Activated B cell treated with CpG ODN at 0.5 μM for 24 hours (primary cell): ENCODE data around the gene ENOX1. TPM values are rescaled to one million over a fixed set of nuclear protein-coding genes. Genes with fewer than 3 reads are reported as not detected.

ENCODE experiments used
- ATAC-seq: fragments of 200-7000 bp; cut with Tn5 transposase; one replicate; pipeline ENCODE4 v1.10.0; 2021; ENCODE audit warnings: low read depth, mild to moderate bottlenecking, moderate library complexity
- CTCF ChIA-PET: fragments of 350-600 bp; sonication (Branson Sonifier 250); formaldehyde crosslinking; loops from one replicate; lab custom pipeline; 2021; ENCODE audit warnings: antibody characterized with exemption; lab: Charles Lee
- POLR2A ChIA-PET: fragments of 350-600 bp; sonication (Branson Sonifier 250); formaldehyde crosslinking; loops from one replicate; lab custom pipeline; 2021; ENCODE audit warnings: antibody characterized with exemption; lab: Charles Lee
- DNase-seq: peaks from one replicate; pipeline ENCODE4 v3.0.0; 2022
- H3K27ac Mint-ChIP-seq: one replicate; pipeline ENCODE4 v1.8.0; 2020; ENCODE audit warnings: mixed read lengths
- H3K27me3 Mint-ChIP-seq: one replicate; pipeline ENCODE4 v1.8.0; 2021; ENCODE audit warnings: mixed read lengths
- H3K36me3 Mint-ChIP-seq: one replicate; pipeline ENCODE4 v1.8.0; 2021; ENCODE audit warnings: low read depth, mixed read lengths
- H3K4me1 Mint-ChIP-seq: one replicate; pipeline ENCODE4 v1.8.0; 2021; ENCODE audit warnings: mixed read lengths
- H3K4me3 Mint-ChIP-seq: one replicate; pipeline ENCODE4 v1.8.0; 2020; ENCODE audit warnings: mild to moderate bottlenecking, mixed read lengths
- H3K9me3 Mint-ChIP-seq: one replicate; pipeline ENCODE4 v1.8.0; 2020; ENCODE audit warnings: mixed read lengths
- intact Hi-C: fragments of 100-400 bp; cut with micrococcal nuclease; formaldehyde crosslinking; loops from one replicate; pipeline ENCODE4 v1.15.1; 2024
- total RNA-seq: library from RNA; stranded (reverse); gene quantifications from 2 replicates; pipeline ENCODE4 v1.2.3, GENCODE V29; 2022
- TF ChIP-seq, protein P1 (sequence below): fragments of 200-600 bp; IDR thresholded peaks from one replicate; pipeline ENCODE4 v1.8.0; 2022; ENCODE audit warnings: antibody characterized with exemption, mild to moderate bottlenecking

Gene ENOX1
- total RNA-seq, 1 donor from 2014 or later = not detected

DNA sequence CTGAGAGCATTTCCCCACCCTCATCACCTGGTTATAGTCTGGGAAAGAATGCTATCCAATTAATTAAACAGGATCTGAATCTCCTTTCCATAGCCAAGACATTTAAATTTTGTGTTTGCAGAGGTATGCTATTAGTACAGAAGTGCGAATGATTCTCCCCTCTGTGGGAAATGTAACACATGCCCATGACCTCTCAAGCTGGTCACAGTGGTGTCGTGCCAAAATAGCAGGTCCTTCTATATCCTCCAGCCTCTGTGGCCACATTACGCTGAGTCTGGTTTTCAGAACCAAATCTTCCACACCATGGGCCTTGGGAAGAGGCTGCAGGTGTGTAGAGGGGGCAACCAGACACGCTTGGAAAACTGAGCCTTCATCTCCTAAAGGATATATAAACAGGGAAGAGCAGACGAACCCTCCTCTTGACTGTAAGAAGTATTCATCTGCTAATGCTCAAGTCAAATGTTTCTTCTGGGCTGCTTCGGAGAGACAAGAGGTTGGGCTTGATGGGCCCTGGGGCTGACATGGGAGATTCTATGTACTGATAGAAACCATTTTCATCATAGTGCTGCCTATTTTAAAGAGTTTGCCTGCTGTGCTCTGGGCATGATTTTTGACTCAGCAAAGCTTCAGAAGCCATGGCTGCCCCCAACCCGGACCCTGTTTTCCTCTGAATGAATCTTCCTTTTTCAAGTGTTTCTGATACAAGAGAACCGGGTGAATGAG lies 565.7 kb downstream of the ENOX1 start:
- Mint-ChIP-seq H3K27me3 (no peaks in the 10 kb centered on the region), H3K4me1 (no peaks in the 10 kb centered on the region), H3K9me3 (no peaks in the 10 kb centered on the region), H3K27ac (no peak overlapping the region), H3K36me3 (no peaks in the 10 kb centered on the region), H3K4me3 (no peak overlapping the region)
- ChIA-PET CTCF (no interaction called here), POLR2A (no interaction called here)
- TF ChIP-seq, protein P1, sequence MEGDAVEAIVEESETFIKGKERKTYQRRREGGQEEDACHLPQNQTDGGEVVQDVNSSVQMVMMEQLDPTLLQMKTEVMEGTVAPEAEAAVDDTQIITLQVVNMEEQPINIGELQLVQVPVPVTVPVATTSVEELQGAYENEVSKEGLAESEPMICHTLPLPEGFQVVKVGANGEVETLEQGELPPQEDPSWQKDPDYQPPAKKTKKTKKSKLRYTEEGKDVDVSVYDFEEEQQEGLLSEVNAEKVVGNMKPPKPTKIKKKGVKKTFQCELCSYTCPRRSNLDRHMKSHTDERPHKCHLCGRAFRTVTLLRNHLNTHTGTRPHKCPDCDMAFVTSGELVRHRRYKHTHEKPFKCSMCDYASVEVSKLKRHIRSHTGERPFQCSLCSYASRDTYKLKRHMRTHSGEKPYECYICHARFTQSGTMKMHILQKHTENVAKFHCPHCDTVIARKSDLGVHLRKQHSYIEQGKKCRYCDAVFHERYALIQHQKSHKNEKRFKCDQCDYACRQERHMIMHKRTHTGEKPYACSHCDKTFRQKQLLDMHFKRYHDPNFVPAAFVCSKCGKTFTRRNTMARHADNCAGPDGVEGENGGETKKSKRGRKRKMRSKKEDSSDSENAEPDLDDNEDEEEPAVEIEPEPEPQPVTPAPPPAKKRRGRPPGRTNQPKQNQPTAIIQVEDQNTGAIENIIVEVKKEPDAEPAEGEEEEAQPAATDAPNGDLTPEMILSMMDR = no peak
- no peak for ATAC-seq
- no peak for DNase-seq
- intact Hi-C loops = no loop called here

DNA sequence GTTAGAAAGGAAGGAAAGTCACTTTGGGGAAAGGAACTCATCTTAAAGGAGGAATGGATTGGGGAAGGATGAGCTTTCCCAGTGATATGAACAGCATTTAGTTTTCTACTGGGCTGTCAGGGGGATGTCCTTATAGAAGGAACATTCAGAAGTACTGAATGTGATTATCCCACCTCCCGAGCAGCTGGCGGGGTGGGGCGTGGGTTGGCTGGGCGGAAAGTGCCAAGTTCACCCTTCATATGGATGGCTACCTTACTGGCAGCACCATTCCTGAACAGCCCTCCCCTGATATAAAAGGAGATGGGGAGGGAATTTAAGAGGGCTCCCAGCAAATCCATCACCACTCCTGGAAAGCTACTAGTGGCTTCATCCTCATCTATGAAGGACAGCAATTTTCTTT lies 572.6 kb downstream of the ENOX1 start:
- Mint-ChIP-seq H3K36me3 (no peaks in the 10 kb centered on the region), H3K4me1 (no peaks in the 10 kb centered on the region), H3K27ac (no peak overlapping the region), H3K27me3 (peaks cover 8% of the 10 kb centered on the region), H3K9me3 (no peaks in the 10 kb centered on the region), H3K4me3 (no peak overlapping the region)
- no peak for ATAC-seq
- no peak for DNase-seq
- CTCF ChIA-PET = no interaction called here
- intact Hi-C loops = no loop called here
- TF ChIP-seq, protein P1 = no peak
- POLR2A ChIA-PET = no interaction called here

GRCh38 chr13:43206838-43207237 lies 579.9 kb downstream of the ENOX1 start:
- H3K4me3 Mint-ChIP-seq = no peak overlapping the region
- ChIA-PET POLR2A (no interaction called here), CTCF (no interaction called here)
- H3K27me3 Mint-ChIP-seq = peaks cover 9% of the 10 kb centered on the region
- H3K36me3 Mint-ChIP-seq = no peaks in the 10 kb centered on the region
- TF ChIP-seq, protein P1 = no peak
- DNase-seq (no peak), ATAC-seq (no peak)
- peaks cover 9% of the 10 kb centered on the region for H3K9me3 Mint-ChIP-seq
- H3K4me1 Mint-ChIP-seq = no peaks in the 10 kb centered on the region
- H3K27ac Mint-ChIP-seq = no peak overlapping the region
- intact Hi-C loops = no loop called here

DNA sequence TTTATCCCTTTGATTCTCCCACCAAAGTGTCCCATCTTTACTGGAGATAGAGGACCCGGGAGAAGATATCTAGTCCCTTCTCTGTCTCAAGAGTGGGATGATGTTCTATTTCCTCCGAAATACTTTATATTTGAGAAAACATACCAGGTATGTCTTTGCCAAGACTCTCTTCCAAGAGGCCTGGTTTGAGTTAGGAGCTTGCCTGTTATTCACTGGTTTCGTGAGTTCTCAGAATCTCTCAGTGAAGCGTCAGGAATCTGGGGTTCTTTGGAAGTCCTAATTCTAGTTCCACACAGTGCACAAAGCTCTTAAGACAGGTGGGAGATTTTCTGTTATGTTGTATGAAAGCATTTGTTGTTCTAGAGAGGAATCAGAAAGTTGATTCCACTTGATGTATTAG lies 581.4 kb downstream of the ENOX1 start:
- ChIA-PET POLR2A (no interaction called here), CTCF (no interaction called here)
- H3K36me3 Mint-ChIP-seq = no peaks in the 10 kb centered on the region
- DNase-seq (no peak), ATAC-seq (no peak)
- no peak overlapping the region for H3K27ac Mint-ChIP-seq
- peaks cover 9% of the 10 kb centered on the region for H3K9me3 Mint-ChIP-seq
- no peaks in the 10 kb centered on the region for H3K4me1 Mint-ChIP-seq
- intact Hi-C loops = no loop called here
- peaks cover 12% of the 10 kb centered on the region for H3K27me3 Mint-ChIP-seq
- H3K4me3 Mint-ChIP-seq = no peak overlapping the region
- TF ChIP-seq, protein P1 = no peak

- CTCF ChIA-PET = no interaction called here
- no peak for ATAC-seq
- POLR2A ChIA-PET = no interaction called here
- Mint-ChIP-seq H3K4me3 (no peak overlapping the region), H3K4me1 (no peaks in the 10 kb centered on the region), H3K27me3 (peaks cover 11% of the 10 kb centered on the region), H3K27ac (no peak overlapping the region), H3K9me3 (peaks cover 9% of the 10 kb centered on the region), H3K36me3 (no peaks in the 10 kb centered on the region)
- intact Hi-C loops = no loop called here
- DNase-seq = no peak
- TF ChIP-seq, protein P1 = no peak
Measured at GRCh38 chr13:43204591-43204990, 582.2 kb downstream of the ENOX1 start.
